Dermis blood vessel endothelial cell (primary cell): ENCODE measurements around the gene POGLUT2. TPM values are rescaled to one million over a fixed set of nuclear protein-coding genes. Genes with fewer than 3 reads are reported as not detected.

Experiments used
- DNase-seq: peaks from one replicate; pipeline ENCODE4 v3.0.0; 2010
- total RNA-seq: library from RNA; depleted of rRNA; stranded (reverse); fragments of >200 nt; gene quantifications from 2 replicates; pipeline ENCODE4 v1.2.3, GENCODE V29; 2014

Gene POGLUT2
- total RNA-seq, 1 donor from 2014 or later = 19.6 TPM

DNA sequence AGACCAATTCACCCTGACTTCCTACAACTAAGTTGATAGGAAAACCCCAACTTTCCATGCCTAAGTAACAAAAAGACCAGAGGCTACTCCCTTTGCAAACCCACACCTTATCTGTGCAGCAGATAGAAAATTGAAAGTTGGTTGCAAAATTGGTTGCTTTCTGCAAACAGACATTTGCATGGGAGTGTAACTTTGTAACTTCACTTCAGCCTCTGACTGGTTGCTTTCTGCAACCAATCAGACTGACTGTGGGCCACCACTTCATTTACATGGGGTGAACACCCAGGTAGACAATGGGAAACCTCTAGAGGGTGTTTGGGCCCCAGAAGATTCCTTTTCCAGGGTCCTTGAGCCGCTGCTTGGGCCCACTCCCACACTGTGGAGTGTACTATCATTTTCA lies 35.0 kb downstream of the POGLUT2 start:
- DNase-seq = no peak

DNA sequence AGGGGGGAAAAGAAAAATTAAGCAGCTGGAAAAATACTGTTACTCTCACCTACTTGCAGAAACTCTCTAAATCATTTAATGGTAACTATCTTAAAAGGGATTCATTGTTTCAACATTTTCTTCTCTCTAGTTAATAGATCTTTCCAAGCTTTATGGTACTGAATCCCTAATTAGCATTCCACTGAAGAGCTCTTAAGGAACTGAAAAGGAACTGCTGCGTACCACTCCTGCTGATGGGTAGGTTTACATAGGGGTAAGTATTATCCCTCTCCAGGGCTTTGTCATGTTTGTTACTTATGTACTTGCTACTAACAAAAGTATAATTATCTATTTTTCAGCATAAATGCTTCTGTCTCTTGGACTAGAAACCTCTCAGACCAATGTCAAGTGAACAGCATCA lies 37.7 kb downstream of the POGLUT2 start:
- no peak for DNase-seq

GRCh38 chr13:102758842-102759241 lies 39.9 kb downstream of the POGLUT2 start:
- no peak for DNase-seq

DNA sequence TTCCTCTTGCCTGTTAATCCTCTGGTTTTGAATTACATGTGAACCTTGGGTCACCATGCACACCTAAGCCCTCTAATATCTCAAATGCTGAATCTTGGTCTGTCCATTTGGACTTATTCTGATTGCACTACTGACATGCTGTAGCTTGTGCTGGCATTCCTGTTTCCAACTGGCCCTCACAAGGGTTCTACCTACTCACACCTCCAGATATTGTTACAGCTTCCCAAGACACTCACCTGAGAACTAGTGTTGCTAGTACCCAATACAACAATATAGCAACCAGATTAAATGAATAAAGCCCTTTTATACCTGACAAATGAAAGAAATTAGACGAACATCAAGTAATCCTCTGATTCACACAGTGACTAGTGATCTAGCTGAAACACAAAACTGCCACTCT lies 41.8 kb downstream of the POGLUT2 start:
- DNase-seq = no peak

DNA sequence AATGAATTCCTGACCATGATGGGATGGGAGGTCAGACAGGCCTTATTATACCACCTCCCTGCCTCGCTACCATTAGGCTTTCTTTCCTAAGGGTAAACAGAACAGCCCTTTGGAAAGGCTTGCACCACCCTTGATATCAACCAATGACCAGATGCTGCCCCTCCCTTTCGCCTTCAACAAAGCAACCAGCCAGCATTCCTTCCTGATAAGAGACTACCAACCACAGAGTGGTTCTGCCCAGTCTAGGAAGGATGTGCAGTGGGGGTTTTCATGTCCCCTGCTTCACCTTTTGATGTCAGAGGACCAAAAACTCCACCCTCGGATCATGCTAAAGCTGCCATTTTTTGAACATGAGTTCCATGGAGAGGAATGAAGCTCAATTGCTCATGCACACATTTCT lies 46.9 kb downstream of the POGLUT2 start:
- DNase-seq = no peak

- no peak for DNase-seq
These were observed 56.3 kb downstream of the POGLUT2 start for GRCh38 chr13:102742506-102742905.

DNA sequence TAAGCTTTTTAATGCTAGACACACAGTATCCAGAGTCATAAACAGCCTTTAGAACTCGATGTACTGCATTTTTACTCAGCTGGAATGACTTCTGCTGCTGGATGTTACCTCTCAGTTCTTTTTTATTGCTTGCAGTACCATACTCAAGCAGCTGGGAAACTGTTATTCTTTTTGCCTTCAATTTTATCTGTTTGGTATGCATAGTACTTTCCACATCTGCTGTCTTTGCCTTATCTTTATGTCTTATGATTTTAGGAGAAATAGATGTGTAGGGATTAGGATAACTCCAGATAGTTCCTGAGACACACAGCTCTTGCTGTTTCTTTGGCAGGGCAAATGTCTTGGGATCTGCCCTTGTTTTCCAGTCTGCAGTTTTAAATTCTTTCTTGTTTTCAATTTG lies 56.7 kb downstream of the POGLUT2 start:
- DNase-seq = no peak

Other genes with a start within 250 kb of the POGLUT2 start
- gene TPP2, start 202.0 kb downstream of the POGLUT2 start, total RNA-seq = 61.1 and 75.2 TPM in 2 replicates
- not detected in 2 replicates for gene METTL21C, start 103.9 kb downstream of the POGLUT2 start, total RNA-seq
- gene TEX30, start 25.2 kb downstream of the POGLUT2 start, total RNA-seq = 23.9 and 35.7 TPM in 2 replicates
- 21.4 and 24.0 TPM in 2 replicates for gene BIVM, start 143 bp upstream of the POGLUT2 start, total RNA-seq
- 51.9 and 54.9 TPM in 2 replicates for gene ERCC5, start 47.1 kb upstream of the POGLUT2 start, total RNA-seq